ENCODE results near the gene NEK5.
"Not testable (repeated sequence)": the region's sequence is repeated elsewhere in the genome, so short reads cannot be mapped to it uniquely, and the experiment has no call there.

GRCh38 chr13:52163878-52164277 lies 35.0 kb upstream of the NEK5 start:
- not testable (repeated sequence) for TF ChIP-seq CTCF (IDR thresholded peaks at IDR 0.05 in 4 of 5, conservative IDR thresholded peaks at IDR 0.05 in 1 of 5); POLR2A (IDR thresholded peaks at IDR 0.05)

All from gastrocnemius medialis (tissue), 4 donors.